Progenitor cell of endocrine pancreas (in vitro differentiated cells): ENCODE measurements around the gene EPM2A. TPM values are rescaled to one million over a fixed set of nuclear protein-coding genes. Genes with fewer than 3 reads are reported as not detected.

Experiments used
- DNase-seq: peaks from one replicate; pipeline ENCODE4 v3.0.0; 2021; ENCODE audit warnings: low spot score; ENCODE audit not compliant: unreplicated experiment
- H3K27ac Mint-ChIP-seq: 2 replicates; pipeline ENCODE4 v1.8.0; 2021; ENCODE audit warnings: mild to moderate bottlenecking, moderate library complexity, mixed read lengths
- H3K27me3 Mint-ChIP-seq: 2 replicates; pipeline ENCODE4 v1.8.0; 2021; ENCODE audit warnings: mixed read lengths
- H3K36me3 Mint-ChIP-seq: 2 replicates; pipeline ENCODE4 v1.8.0; 2022; ENCODE audit warnings: mixed read lengths; ENCODE audit not compliant: insufficient read depth
- H3K4me1 Mint-ChIP-seq: 2 replicates; pipeline ENCODE4 v1.8.0; 2021; ENCODE audit warnings: low read depth, mixed read lengths
- H3K4me3 Mint-ChIP-seq: 2 replicates; pipeline ENCODE4 v1.8.0; 2021; ENCODE audit warnings: low read depth, mild to moderate bottlenecking, moderate library complexity, mixed read lengths
- H3K9me3 Mint-ChIP-seq: 2 replicates; pipeline ENCODE4 v1.8.0; 2021; ENCODE audit warnings: low read depth, mixed read lengths
- CTCF ChIP-seq: fragments of 200-600 bp; sonication (generic); IDR thresholded peaks from one replicate; pipeline ENCODE4 v1.5.0; 2021; ENCODE audit warnings: antibody characterized with exemption, mild to moderate bottlenecking; ENCODE audit not compliant: unreplicated experiment
- total RNA-seq: library from RNA; stranded (reverse); gene quantifications from 2 replicates; pipeline ENCODE4 v1.2.1, GENCODE V29; 2021

EPM2A gene
- total RNA-seq, 1 donor from 2014 or later = 15.6 TPM

GRCh38 chr6:145763742-145764141, 28.4 kb upstream of the EPM2A start:
- Mint-ChIP-seq H3K36me3 (peaks cover 2% of the 10 kb centered on the region), H3K4me1 (peaks cover 23% of the 10 kb centered on the region), H3K27ac (no peak overlapping the region), H3K9me3 (peaks cover 16% of the 10 kb centered on the region), H3K4me3 (no peak overlapping the region), H3K27me3 (no peaks in the 10 kb centered on the region)
- DNase-seq = no peak
- no peak for TF ChIP-seq CTCF

- Mint-ChIP-seq H3K27ac (no peak overlapping the region), H3K36me3 (no peaks in the 10 kb centered on the region), H3K27me3 (no peaks in the 10 kb centered on the region), H3K4me1 (peaks cover 23% of the 10 kb centered on the region), H3K4me3 (no peak overlapping the region), H3K9me3 (peaks cover 14% of the 10 kb centered on the region)
- no peak for DNase-seq
- no peak for TF ChIP-seq CTCF
These were observed 26.3 kb upstream of the EPM2A start for GRCh38 chr6:145761584-145761983.

- no peak for DNase-seq
- TF ChIP-seq CTCF = no peak
- no peak overlapping the region for H3K27ac Mint-ChIP-seq
- H3K4me1 Mint-ChIP-seq = peaks cover 6% of the 10 kb centered on the region
- no peaks in the 10 kb centered on the region for H3K9me3 Mint-ChIP-seq
- no peaks in the 10 kb centered on the region for H3K27me3 Mint-ChIP-seq
- H3K4me3 Mint-ChIP-seq = no peak overlapping the region
- H3K36me3 Mint-ChIP-seq = no peaks in the 10 kb centered on the region
These were observed 22.8 kb upstream of the EPM2A start for GRCh38 chr6:145758113-145758512.

- no peaks in the 10 kb centered on the region for H3K9me3 Mint-ChIP-seq
- H3K36me3 Mint-ChIP-seq = no peaks in the 10 kb centered on the region
- DNase-seq = no peak
- no peak overlapping the region for H3K27ac Mint-ChIP-seq
- H3K4me1 Mint-ChIP-seq = no peaks in the 10 kb centered on the region
- no peak overlapping the region for H3K4me3 Mint-ChIP-seq
- H3K27me3 Mint-ChIP-seq = no peaks in the 10 kb centered on the region
- no peak for TF ChIP-seq CTCF
These were observed 20.9 kb upstream of the EPM2A start for GRCh38 chr6:145756170-145756662.

- H3K27ac Mint-ChIP-seq = no peak overlapping the region
- H3K27me3 Mint-ChIP-seq = no peaks in the 10 kb centered on the region
- no peak for TF ChIP-seq CTCF
- no peaks in the 10 kb centered on the region for H3K4me1 Mint-ChIP-seq
- no peaks in the 10 kb centered on the region for H3K9me3 Mint-ChIP-seq
- H3K4me3 Mint-ChIP-seq = no peak overlapping the region
- H3K36me3 Mint-ChIP-seq = no peaks in the 10 kb centered on the region
- no peak for DNase-seq
These were observed 20.4 kb upstream of the EPM2A start for GRCh38 chr6:145755682-145756081.
